Activated naive CD8-positive, alpha-beta T cell treated with anti-CD3 and anti-CD28 coated beads, Interleukin-2, amount 50 U/mL, for 24 hours (primary cell): ENCODE measurements around the gene MEGF11.

Experiments used
- ATAC-seq: fragments of 150-1000 bp; cut with Tn5 transposase; one replicate; pipeline ENCODE4 v1.10.0; 2021
- DNase-seq: peaks from one replicate; pipeline ENCODE4 v3.0.0; 2021
- H3K27ac Mint-ChIP-seq: one replicate; pipeline ENCODE4 v1.8.0; 2021; ENCODE audit warnings: mild to moderate bottlenecking, mixed read lengths
- H3K27me3 Mint-ChIP-seq: one replicate; pipeline ENCODE4 v1.8.0; 2021; ENCODE audit warnings: mixed read lengths
- H3K36me3 Mint-ChIP-seq: one replicate; pipeline ENCODE4 v1.8.0; 2021; ENCODE audit warnings: low read depth, mixed read lengths
- H3K4me1 Mint-ChIP-seq: one replicate; pipeline ENCODE4 v1.8.0; 2021; ENCODE audit warnings: mixed read lengths
- H3K4me3 Mint-ChIP-seq: one replicate; pipeline ENCODE4 v1.8.0; 2021; ENCODE audit warnings: mild to moderate bottlenecking, moderate library complexity, mixed read lengths
- H3K9me3 Mint-ChIP-seq: one replicate; pipeline ENCODE4 v1.8.0; 2021; ENCODE audit warnings: mixed read lengths

Gene MEGF11

DNA sequence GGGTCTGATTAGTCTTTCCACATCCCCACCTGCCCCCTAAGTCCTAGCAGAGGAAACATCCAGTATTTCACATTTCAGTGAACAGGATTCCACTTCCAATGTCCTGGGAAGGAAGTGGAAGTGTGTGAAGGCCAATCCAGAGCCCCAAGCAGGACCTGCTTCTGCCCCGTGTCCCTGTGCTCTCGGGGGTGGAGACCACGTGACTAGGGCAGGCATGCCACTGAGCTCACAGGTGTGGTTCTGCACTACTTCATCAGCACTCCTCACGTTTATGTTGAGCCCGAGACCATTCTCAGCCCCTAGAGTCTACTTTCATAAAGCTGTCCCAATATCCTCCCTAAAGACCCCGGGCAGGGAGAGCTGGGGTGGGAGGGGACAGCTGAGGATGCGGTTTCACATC is 299.9 kb downstream of the MEGF11 start:
- Mint-ChIP-seq H3K9me3 (no peaks in the 10 kb centered on the region), H3K27ac (no peak overlapping the region), H3K4me3 (no peak overlapping the region), H3K4me1 (no peaks in the 10 kb centered on the region), H3K27me3 (no peaks in the 10 kb centered on the region), H3K36me3 (no peaks in the 10 kb centered on the region)
- ATAC-seq: no peak
- DNase-seq: no peak

- Mint-ChIP-seq H3K27me3 (no peaks in the 10 kb centered on the region), H3K4me3 (no peak overlapping the region), H3K4me1 (no peaks in the 10 kb centered on the region), H3K9me3 (no peaks in the 10 kb centered on the region), H3K36me3 (no peaks in the 10 kb centered on the region), H3K27ac (no peak overlapping the region)
- no peak for DNase-seq
- no peak for ATAC-seq
These were observed 301.0 kb downstream of the MEGF11 start for GRCh38 chr15:65952391-65953053.

- no peaks in the 10 kb centered on the region for H3K9me3 Mint-ChIP-seq
- DNase-seq (no peak), ATAC-seq (no peak)
- no peak overlapping the region for H3K4me3 Mint-ChIP-seq
- no peaks in the 10 kb centered on the region for H3K36me3 Mint-ChIP-seq
- H3K27me3 Mint-ChIP-seq: no peaks in the 10 kb centered on the region
- no peak overlapping the region for H3K27ac Mint-ChIP-seq
- H3K4me1 Mint-ChIP-seq: no peaks in the 10 kb centered on the region
These were observed 302.5 kb downstream of the MEGF11 start for GRCh38 chr15:65951007-65951406.

- H3K27ac Mint-ChIP-seq: no peak overlapping the region
- no peak overlapping the region for H3K4me3 Mint-ChIP-seq
- no peaks in the 10 kb centered on the region for H3K4me1 Mint-ChIP-seq
- no peaks in the 10 kb centered on the region for H3K27me3 Mint-ChIP-seq
- no peaks in the 10 kb centered on the region for H3K9me3 Mint-ChIP-seq
- ATAC-seq (no peak), DNase-seq (no peak)
- no peaks in the 10 kb centered on the region for H3K36me3 Mint-ChIP-seq
These were observed 304.1 kb downstream of the MEGF11 start for GRCh38 chr15:65949491-65949890.

GRCh38 chr15:65949011-65949410 is 304.5 kb downstream of the MEGF11 start:
- no peak overlapping the region for H3K27ac Mint-ChIP-seq
- no peak for ATAC-seq

GRCh38 chr15:65948383-65948782 is 305.2 kb downstream of the MEGF11 start:
- ATAC-seq (no peak), DNase-seq (no peak)
- Mint-ChIP-seq H3K27ac (no peak overlapping the region), H3K27me3 (no peaks in the 10 kb centered on the region), H3K4me3 (no peak overlapping the region), H3K36me3 (no peaks in the 10 kb centered on the region), H3K4me1 (no peaks in the 10 kb centered on the region), H3K9me3 (no peaks in the 10 kb centered on the region)

More at GRCh38 chr15:65949011-65949410, 304.5 kb downstream of the MEGF11 start:
- Mint-ChIP-seq H3K4me1 (no peaks in the 10 kb centered on the region), H3K36me3 (no peaks in the 10 kb centered on the region), H3K4me3 (no peak overlapping the region), H3K27me3 (no peaks in the 10 kb centered on the region), H3K9me3 (no peaks in the 10 kb centered on the region)
- DNase-seq: no peak

- H3K36me3 Mint-ChIP-seq: no peaks in the 10 kb centered on the region
- no peaks in the 10 kb centered on the region for H3K27me3 Mint-ChIP-seq
- DNase-seq: no peak
- H3K4me3 Mint-ChIP-seq: no peak overlapping the region
- no peaks in the 10 kb centered on the region for H3K9me3 Mint-ChIP-seq
- H3K4me1 Mint-ChIP-seq: peaks cover 6% of the 10 kb centered on the region
- no peak overlapping the region for H3K27ac Mint-ChIP-seq
- ATAC-seq: no peak
These were observed 306.5 kb downstream of the MEGF11 start for GRCh38 chr15:65947041-65947440.

DNA sequence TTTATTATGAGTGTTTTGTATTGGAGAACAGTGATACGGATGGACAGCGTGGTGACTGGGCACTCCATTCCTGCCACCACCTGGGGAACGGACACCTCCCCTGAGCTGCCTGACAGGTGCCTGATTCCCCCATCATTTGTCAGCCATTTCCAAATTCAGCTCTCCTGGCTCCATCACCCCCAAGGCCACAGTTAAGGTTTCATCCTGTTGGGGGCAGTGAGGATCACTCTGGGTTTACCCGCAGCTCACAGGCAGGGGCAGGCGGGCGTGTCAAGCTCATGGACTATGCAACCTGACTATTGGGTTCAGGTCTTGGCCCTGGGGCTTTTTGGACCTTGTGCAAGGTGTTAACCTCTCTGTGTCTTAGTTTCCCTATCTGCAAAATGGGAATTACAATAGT is 307.9 kb downstream of the MEGF11 start:
- H3K27ac Mint-ChIP-seq: no peak overlapping the region
- H3K4me1 Mint-ChIP-seq: peaks cover 8% of the 10 kb centered on the region
- H3K36me3 Mint-ChIP-seq: no peaks in the 10 kb centered on the region
- no peaks in the 10 kb centered on the region for H3K9me3 Mint-ChIP-seq
- ATAC-seq: no peak
- no peak for DNase-seq
- no peak overlapping the region for H3K4me3 Mint-ChIP-seq
- H3K27me3 Mint-ChIP-seq: no peaks in the 10 kb centered on the region

- Mint-ChIP-seq H3K27me3 (no peaks in the 10 kb centered on the region), H3K9me3 (no peaks in the 10 kb centered on the region), H3K4me1 (peaks cover 8% of the 10 kb centered on the region), H3K36me3 (no peaks in the 10 kb centered on the region), H3K27ac (no peak overlapping the region), H3K4me3 (no peak overlapping the region)
- DNase-seq: no peak
- ATAC-seq: no peak
These were observed 309.1 kb downstream of the MEGF11 start for GRCh38 chr15:65944404-65944803.

DNA sequence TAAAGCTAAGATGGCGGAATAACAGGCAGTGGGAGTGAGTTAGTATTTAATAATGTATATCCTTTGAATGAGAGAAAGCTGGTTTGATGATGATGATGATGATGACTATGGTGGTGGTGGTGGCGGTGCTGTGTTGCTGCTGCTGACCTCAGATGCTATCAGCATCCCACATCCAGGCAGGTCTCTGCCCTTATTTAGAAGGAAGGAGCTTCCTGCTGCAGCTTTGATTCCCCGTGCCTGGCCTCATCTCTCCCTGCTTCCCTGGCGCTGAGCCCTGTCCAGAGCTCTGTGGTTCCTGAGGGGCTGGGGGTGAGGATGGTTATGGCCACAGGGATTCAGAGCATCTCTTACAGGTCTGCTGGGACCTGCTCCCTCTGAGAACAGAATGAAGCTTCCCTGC is 311.1 kb downstream of the MEGF11 start:
- ATAC-seq: peak; percentile 62
- H3K27ac Mint-ChIP-seq: no peak overlapping the region
- peak; percentile 9 for DNase-seq
- H3K4me3 Mint-ChIP-seq: no peak overlapping the region
- no peaks in the 10 kb centered on the region for H3K9me3 Mint-ChIP-seq
- H3K27me3 Mint-ChIP-seq: no peaks in the 10 kb centered on the region
- no peaks in the 10 kb centered on the region for H3K36me3 Mint-ChIP-seq
- peaks cover 8% of the 10 kb centered on the region for H3K4me1 Mint-ChIP-seq

DNA sequence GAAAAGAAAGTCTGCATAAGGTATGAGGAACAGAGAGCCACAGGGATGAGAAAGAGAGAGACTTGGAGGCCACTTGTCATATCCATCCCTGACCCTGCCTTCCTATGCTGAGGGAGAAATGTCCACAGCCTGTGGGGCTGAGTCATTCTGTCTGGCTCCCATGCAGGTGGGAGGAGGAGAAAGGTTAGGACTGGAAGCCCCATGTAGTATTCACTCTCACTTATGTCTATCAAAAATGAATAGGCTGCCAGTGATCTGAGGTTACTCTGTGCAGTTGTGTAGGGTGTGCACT is 313.0 kb downstream of the MEGF11 start:
- H3K4me3 Mint-ChIP-seq: no peak overlapping the region
- no peak overlapping the region for H3K27ac Mint-ChIP-seq
- DNase-seq (no peak), ATAC-seq (peak; percentile 30)
- H3K9me3 Mint-ChIP-seq: no peaks in the 10 kb centered on the region
- H3K4me1 Mint-ChIP-seq: peaks cover 8% of the 10 kb centered on the region
- H3K27me3 Mint-ChIP-seq: no peaks in the 10 kb centered on the region
- H3K36me3 Mint-ChIP-seq: no peaks in the 10 kb centered on the region

GRCh38 chr15:65939901-65940617 is 313.5 kb downstream of the MEGF11 start:
- Mint-ChIP-seq H3K9me3 (no peaks in the 10 kb centered on the region), H3K36me3 (no peaks in the 10 kb centered on the region), H3K27me3 (no peaks in the 10 kb centered on the region), H3K27ac (no peak overlapping the region), H3K4me3 (no peak overlapping the region), H3K4me1 (peaks cover 8% of the 10 kb centered on the region)
- ATAC-seq (no peak), DNase-seq (no peak)

DNA sequence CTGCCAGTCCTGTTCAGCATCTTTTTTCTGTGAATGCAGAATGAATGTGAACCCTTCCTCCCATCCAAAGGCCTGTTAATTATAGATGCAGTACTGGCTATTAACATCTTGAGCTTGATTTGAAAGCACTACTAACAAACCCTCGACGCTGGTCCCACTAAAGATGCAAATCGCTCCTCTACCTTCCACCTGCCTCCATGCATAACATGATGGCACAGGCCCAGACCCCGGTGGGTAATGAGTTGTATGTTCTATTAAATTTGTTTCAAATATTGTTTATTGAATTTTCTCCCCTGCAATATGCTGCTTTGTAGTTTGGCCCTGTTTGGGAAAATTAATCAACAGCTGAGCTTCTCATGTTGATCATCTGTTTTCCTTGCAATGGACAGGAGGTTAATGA is 314.9 kb downstream of the MEGF11 start:
- Mint-ChIP-seq H3K27me3 (no peaks in the 10 kb centered on the region), H3K4me1 (peaks cover 8% of the 10 kb centered on the region), H3K9me3 (no peaks in the 10 kb centered on the region), H3K4me3 (no peak overlapping the region), H3K36me3 (no peaks in the 10 kb centered on the region), H3K27ac (no peak overlapping the region)
- DNase-seq: no peak
- no peak for ATAC-seq

- H3K36me3 Mint-ChIP-seq: no peaks in the 10 kb centered on the region
- ATAC-seq (no peak), DNase-seq (no peak)
- no peak overlapping the region for H3K27ac Mint-ChIP-seq
- peaks cover 6% of the 10 kb centered on the region for H3K4me1 Mint-ChIP-seq
- H3K9me3 Mint-ChIP-seq: no peaks in the 10 kb centered on the region
- H3K4me3 Mint-ChIP-seq: no peak overlapping the region
- no peaks in the 10 kb centered on the region for H3K27me3 Mint-ChIP-seq
These were observed 316.1 kb downstream of the MEGF11 start for GRCh38 chr15:65937476-65937875.

DNA sequence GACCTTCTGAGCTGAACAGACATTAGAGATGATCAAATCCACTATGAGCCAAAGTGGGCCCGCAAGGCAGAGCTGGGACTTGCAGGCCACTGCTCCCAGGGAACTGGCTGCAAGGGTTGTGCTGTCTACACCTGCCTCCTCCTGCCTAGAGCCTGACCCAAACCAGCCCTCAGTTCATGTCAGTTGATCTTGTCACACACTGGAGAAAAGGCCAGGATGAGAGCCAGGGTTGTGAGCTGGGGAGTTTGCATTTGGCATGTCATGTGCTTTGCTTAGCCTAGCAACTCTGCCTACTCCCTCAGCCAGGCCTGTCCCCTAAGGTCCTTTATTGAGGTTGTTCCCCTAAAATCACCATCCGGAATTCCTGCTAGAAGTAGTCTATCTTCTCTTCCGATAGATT is 316.5 kb downstream of the MEGF11 start:
- Mint-ChIP-seq H3K27ac (no peak overlapping the region), H3K27me3 (no peaks in the 10 kb centered on the region), H3K36me3 (no peaks in the 10 kb centered on the region), H3K4me3 (no peak overlapping the region), H3K4me1 (peaks cover 2% of the 10 kb centered on the region), H3K9me3 (no peaks in the 10 kb centered on the region)
- no peak for ATAC-seq
- DNase-seq: no peak

GRCh38 chr15:65936282-65936681 is 317.3 kb downstream of the MEGF11 start:
- Mint-ChIP-seq H3K4me3 (no peak overlapping the region), H3K27me3 (no peaks in the 10 kb centered on the region), H3K9me3 (no peaks in the 10 kb centered on the region), H3K36me3 (no peaks in the 10 kb centered on the region), H3K27ac (no peak overlapping the region), H3K4me1 (no peaks in the 10 kb centered on the region)
- no peak for ATAC-seq
- no peak for DNase-seq
